Suprapubic skin (tissue), 4 donors: ENCODE results near the gene KCNT1.

Source experiments
- EP300 ChIP-seq: sonication (generic); formaldehyde crosslinking; IDR thresholded peaks from one replicate; pipeline ENCODE4 v1.6.1; 2017; ENCODE audit warnings: antibody characterized with exemption
- POLR2A ChIP-seq, 2 donors: fragments of 450-650 bp; IDR thresholded peaks; one replicate each; pipeline ENCODE4 v1.6.1; 2017; ENCODE audit warnings: antibody characterized with exemption in 2 of 2, mild to moderate bottlenecking in 2 of 2, moderate library complexity in 2 of 2
- POLR2AphosphoS5 ChIP-seq, 3 donors: sonication (generic); formaldehyde crosslinking; IDR thresholded peaks; one replicate each; pipeline ENCODE4 v1.6.1; 2017; ENCODE audit warnings: antibody characterized with exemption in 3 of 3
- TF ChIP-seq, protein P1 (sequence below), 2 donors: fragments of 200-600 bp in 1 of 2; fragments of 450-650 bp in 1 of 2; sonication (generic) in 1 of 2; IDR thresholded peaks; one replicate each; pipeline ENCODE4 v1.5.1; 2016 to 2019; ENCODE audit warnings: antibody characterized with exemption in 2 of 2, mild to moderate bottlenecking in 1 of 2, moderate library complexity in 1 of 2

DNA sequence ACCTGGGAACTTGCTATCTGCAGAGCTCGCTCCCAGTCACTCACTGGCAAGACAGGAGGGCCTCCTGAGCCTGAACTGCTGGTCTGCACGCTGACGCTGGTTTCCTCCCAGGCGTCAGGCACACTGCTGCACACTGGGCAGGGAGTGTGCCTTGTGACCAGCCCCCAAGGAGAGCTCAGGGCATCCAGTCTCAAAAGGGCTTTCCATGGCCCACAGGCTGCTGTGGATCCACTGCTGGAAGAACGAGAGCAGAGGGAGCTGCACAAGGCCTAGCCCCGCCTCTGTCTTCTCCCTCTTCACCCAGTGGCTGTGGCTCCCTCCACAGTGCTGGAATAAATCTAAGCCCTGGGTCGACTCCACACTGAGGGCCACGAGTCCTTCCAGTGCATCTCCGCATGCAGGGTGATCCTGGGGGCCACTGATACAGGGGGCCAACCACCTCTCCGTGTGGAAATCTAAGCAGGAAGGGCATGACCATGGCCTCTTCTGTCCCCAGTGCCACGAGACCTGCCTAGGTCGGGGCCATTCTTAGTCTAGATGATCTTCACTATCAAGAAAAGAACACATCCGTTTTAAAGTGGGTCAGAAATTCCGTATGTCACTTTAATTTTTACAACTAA is 111.8 kb downstream of the KCNT1 start:
- TF ChIP-seq, protein P1, sequence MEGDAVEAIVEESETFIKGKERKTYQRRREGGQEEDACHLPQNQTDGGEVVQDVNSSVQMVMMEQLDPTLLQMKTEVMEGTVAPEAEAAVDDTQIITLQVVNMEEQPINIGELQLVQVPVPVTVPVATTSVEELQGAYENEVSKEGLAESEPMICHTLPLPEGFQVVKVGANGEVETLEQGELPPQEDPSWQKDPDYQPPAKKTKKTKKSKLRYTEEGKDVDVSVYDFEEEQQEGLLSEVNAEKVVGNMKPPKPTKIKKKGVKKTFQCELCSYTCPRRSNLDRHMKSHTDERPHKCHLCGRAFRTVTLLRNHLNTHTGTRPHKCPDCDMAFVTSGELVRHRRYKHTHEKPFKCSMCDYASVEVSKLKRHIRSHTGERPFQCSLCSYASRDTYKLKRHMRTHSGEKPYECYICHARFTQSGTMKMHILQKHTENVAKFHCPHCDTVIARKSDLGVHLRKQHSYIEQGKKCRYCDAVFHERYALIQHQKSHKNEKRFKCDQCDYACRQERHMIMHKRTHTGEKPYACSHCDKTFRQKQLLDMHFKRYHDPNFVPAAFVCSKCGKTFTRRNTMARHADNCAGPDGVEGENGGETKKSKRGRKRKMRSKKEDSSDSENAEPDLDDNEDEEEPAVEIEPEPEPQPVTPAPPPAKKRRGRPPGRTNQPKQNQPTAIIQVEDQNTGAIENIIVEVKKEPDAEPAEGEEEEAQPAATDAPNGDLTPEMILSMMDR (IDR thresholded peaks at IDR 0.05) = no peak
- TF ChIP-seq POLR2A (IDR thresholded peaks at IDR 0.05) (no peak), POLR2AphosphoS5 (IDR thresholded peaks at IDR 0.05) (no peak), EP300 (no peak)
